HG02885 (cell line): ENCODE data around the gene BARHL2.

Experiments used
- ATAC-seq: cut with Tn5 transposase; IDR thresholded peaks from one replicate; pipeline ENCODE4 v1.9.1; 2021; ENCODE audit warnings: mild to moderate bottlenecking; ENCODE audit not compliant: unreplicated experiment, poor library complexity

Gene BARHL2

GRCh38 chr1:90725657-90726424, 8.7 kb upstream of the BARHL2 start:
- no peak for ATAC-seq

- ATAC-seq: no peak
These were observed 8.0 kb upstream of the BARHL2 start for GRCh38 chr1:90724926-90725656.

- no peak for ATAC-seq
These were observed 7.3 kb upstream of the BARHL2 start for GRCh38 chr1:90724361-90724760.

GRCh38 chr1:90723590-90724108, 6.5 kb upstream of the BARHL2 start:
- ATAC-seq: no peak

- ATAC-seq: no peak
These were observed 5.9 kb upstream of the BARHL2 start for GRCh38 chr1:90722874-90723589.

- peak; percentile 65 for ATAC-seq
These were observed 4.4 kb upstream of the BARHL2 start for GRCh38 chr1:90721210-90722194.

GRCh38 chr1:90720145-90720636, 3.1 kb upstream of the BARHL2 start:
- ATAC-seq: no peak

- ATAC-seq: no peak
These were observed 2.4 kb upstream of the BARHL2 start for GRCh38 chr1:90719330-90720144.

GRCh38 chr1:90718411-90719329, 1.6 kb upstream of the BARHL2 start:
- no peak for ATAC-seq

- peak; percentile 70 for ATAC-seq
These were observed 736 bp upstream of the BARHL2 start for GRCh38 chr1:90717665-90718410.

GRCh38 chr1:90717356-90717664, 208 bp upstream of the BARHL2 start:
- no peak for ATAC-seq

- ATAC-seq: no peak
These were observed 905 bp downstream of the BARHL2 start for GRCh38 chr1:90716243-90716551.

GRCh38 chr1:90715309-90715708, 1.8 kb downstream of the BARHL2 start:
- ATAC-seq: no peak

GRCh38 chr1:90714521-90714951, 2.6 kb downstream of the BARHL2 start:
- no peak for ATAC-seq

GRCh38 chr1:90713741-90714509, 3.2 kb downstream of the BARHL2 start:
- no peak for ATAC-seq

GRCh38 chr1:90712915-90713730, 4.0 kb downstream of the BARHL2 start:
- no peak for ATAC-seq
